Measurements from ENCODE around the gene UXT. TPM values are rescaled to one million over a fixed set of nuclear protein-coding genes. Genes with fewer than 3 reads are reported as not detected.
"Not testable (repeated sequence)": the region's sequence is repeated elsewhere in the genome, so short reads cannot be mapped to it uniquely, and the experiment has no call there.

The UXT gene
- total RNA-seq, 1 experiment from 2014 or later = 143 TPM

- H3K79me2 ChIP-seq (ENCODE audit: low read length) = no peaks in the 10 kb centered on the region
- no peaks in the 10 kb centered on the region for H3K36me3 ChIP-seq (ENCODE audit: low read depth, low read length)
- no peak for TF ChIP-seq CTCF (conservative IDR thresholded peaks at IDR 0.05; ENCODE audit: low read depth, low read length)
- no peak for TF ChIP-seq EZH2 (IDR thresholded peaks at IDR 0.05; ENCODE audit: low read length, unreplicated experiment)
- no peak for TF ChIP-seq EZH2phosphoT487 (IDR thresholded peaks at IDR 0.05; ENCODE audit: borderline replicate concordance, low read length)
- H3K4me3 ChIP-seq (ENCODE audit: low read length) = no peak overlapping the region
- BruUV-seq (replicated peaks) = no TSS peak
- DNase-seq = no peak
- H3K9me2 ChIP-seq (replicated peaks; ENCODE audit: low read length) = no peaks in the 10 kb centered on the region
- H3K4me2 ChIP-seq (ENCODE audit: low read length) = no peak overlapping the region
- H3K9me3 ChIP-seq (ENCODE audit: low read length) = no peaks in the 10 kb centered on the region
- ChIA-PET CTCF (no interaction called here), POLR2A (ENCODE audit: unreplicated experiment) (no interaction called here)
- H3F3A ChIP-seq (ENCODE audit: low read length, unreplicated experiment) = no peaks in the 10 kb centered on the region
- H4K20me1 ChIP-seq (ENCODE audit: low read length) = no peaks in the 10 kb centered on the region
- no peak overlapping the region for H3K27ac ChIP-seq (ENCODE audit: low read length)
- H3K9ac ChIP-seq (ENCODE audit: low read length) = no peak overlapping the region
- H3K27me3 ChIP-seq (ENCODE audit: low read length) = no peaks in the 10 kb centered on the region
- no peak for ATAC-seq
- intact Hi-C loops (cut with micrococcal nuclease) = no loop called here
- peaks cover 9% of the 10 kb centered on the region for H3K4me1 ChIP-seq (ENCODE audit: insufficient read depth, low read length)
- H2AFZ ChIP-seq (ENCODE audit: low read length) = no peak overlapping the region
Observed at GRCh38 chrX:47683184-47683828, 24.3 kb upstream of the UXT start.

- intact Hi-C loops (cut with micrococcal nuclease); BruUV-seq (replicated peaks); H4K20me1 ChIP-seq (ENCODE audit: low read length); H3K79me2 ChIP-seq (ENCODE audit: low read length); H3K27ac ChIP-seq (ENCODE audit: low read length); POLR2A ChIA-PET (ENCODE audit: unreplicated experiment); H3K4me2 ChIP-seq (ENCODE audit: low read length); H3K27me3 ChIP-seq (ENCODE audit: low read length); H3K9me2 ChIP-seq (replicated peaks; ENCODE audit: low read length); H3K4me3 ChIP-seq (ENCODE audit: low read length); H3K9me3 ChIP-seq (ENCODE audit: low read length); H3K4me1 ChIP-seq (ENCODE audit: insufficient read depth, low read length); H3K36me3 ChIP-seq (ENCODE audit: low read depth, low read length); H3F3A ChIP-seq (ENCODE audit: low read length, unreplicated experiment); CTCF ChIA-PET; H3K9ac ChIP-seq (ENCODE audit: low read length); H2AFZ ChIP-seq (ENCODE audit: low read length); ATAC-seq; DNase-seq: not testable (repeated sequence)
Observed at GRCh38 chrX:47675959-47676859, 17.2 kb upstream of the UXT start.

- no peak overlapping the region for H3K9ac ChIP-seq (ENCODE audit: low read length)
- intact Hi-C loops (cut with micrococcal nuclease) = no loop called here
- no peak overlapping the region for H3K4me2 ChIP-seq (ENCODE audit: low read length)
- ATAC-seq (no peak), DNase-seq (no peak)
- H3K27me3 ChIP-seq (ENCODE audit: low read length) = no peaks in the 10 kb centered on the region
- H2AFZ ChIP-seq (ENCODE audit: low read length) = no peak overlapping the region
- H3K4me3 ChIP-seq (ENCODE audit: low read length) = no peak overlapping the region
- H3K79me2 ChIP-seq (ENCODE audit: low read length) = no peaks in the 10 kb centered on the region
- no peak for TF ChIP-seq CTCF (conservative IDR thresholded peaks at IDR 0.05; ENCODE audit: low read depth, low read length)
- no peak for TF ChIP-seq EZH2 (IDR thresholded peaks at IDR 0.05; ENCODE audit: low read length, unreplicated experiment)
- TF ChIP-seq EZH2phosphoT487 (IDR thresholded peaks at IDR 0.05; ENCODE audit: borderline replicate concordance, low read length) = no peak
- no peaks in the 10 kb centered on the region for H3K36me3 ChIP-seq (ENCODE audit: low read depth, low read length)
- POLR2A ChIA-PET (ENCODE audit: unreplicated experiment) = no interaction called here
- no peaks in the 10 kb centered on the region for H3F3A ChIP-seq (ENCODE audit: low read length, unreplicated experiment)
- no peaks in the 10 kb centered on the region for H3K4me1 ChIP-seq (ENCODE audit: insufficient read depth, low read length)
- H3K9me2 ChIP-seq (replicated peaks; ENCODE audit: low read length) = no peaks in the 10 kb centered on the region
- H4K20me1 ChIP-seq (ENCODE audit: low read length) = no peaks in the 10 kb centered on the region
- no TSS peak for BruUV-seq (replicated peaks)
- H3K27ac ChIP-seq (ENCODE audit: low read length) = no peak overlapping the region
- no peaks in the 10 kb centered on the region for H3K9me3 ChIP-seq (ENCODE audit: low read length)
- CTCF ChIA-PET = no interaction called here
Observed at GRCh38 chrX:47674776-47675175, 15.8 kb upstream of the UXT start.

DNA sequence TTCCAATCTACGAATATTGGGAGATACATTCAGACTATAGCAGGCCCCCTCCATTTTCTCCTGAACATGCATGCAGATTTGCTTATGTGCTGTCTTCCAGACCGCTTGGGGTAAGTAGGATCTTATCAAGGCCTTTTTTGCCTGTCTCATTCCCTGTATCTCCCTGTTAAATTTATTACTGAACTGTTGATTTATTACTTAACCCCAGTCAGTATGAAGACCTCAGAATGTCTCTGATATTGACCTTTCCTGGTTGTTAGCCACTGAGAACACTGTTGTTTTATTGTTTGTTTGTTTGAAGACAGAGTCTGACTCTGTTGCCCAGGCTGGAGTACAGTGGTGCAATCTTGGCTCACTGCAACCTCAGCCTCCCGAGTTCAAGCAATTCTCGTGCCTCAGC, 6.8 kb upstream of the UXT start:
- POLR2A ChIA-PET (ENCODE audit: unreplicated experiment); ATAC-seq: not testable (repeated sequence)

More for the DNA sequence above, 6.8 kb upstream of the UXT start:
- H2AFZ ChIP-seq (ENCODE audit: low read length); intact Hi-C loops (cut with micrococcal nuclease); H4K20me1 ChIP-seq (ENCODE audit: low read length); DNase-seq; H3K9me2 ChIP-seq (replicated peaks; ENCODE audit: low read length); H3K36me3 ChIP-seq (ENCODE audit: low read depth, low read length); CTCF ChIA-PET; H3F3A ChIP-seq (ENCODE audit: low read length, unreplicated experiment); H3K4me1 ChIP-seq (ENCODE audit: insufficient read depth, low read length); H3K4me3 ChIP-seq (ENCODE audit: low read length); H3K27ac ChIP-seq (ENCODE audit: low read length); H3K9me3 ChIP-seq (ENCODE audit: low read length); H3K79me2 ChIP-seq (ENCODE audit: low read length); H3K27me3 ChIP-seq (ENCODE audit: low read length); BruUV-seq (replicated peaks); H3K4me2 ChIP-seq (ENCODE audit: low read length); H3K9ac ChIP-seq (ENCODE audit: low read length): not testable (repeated sequence)

All from PC-3 (cell line).